Stimulated activated CD8-positive, alpha-beta memory T cell treated with anti-CD3 and anti-CD28 coated beads, Interleukin-4, amount 100 ng/mL, for 1 hour (primary cell): ENCODE results near the gene NUP62.

Experiments used
- DNase-seq, 2 donors: peaks; one replicate each; pipeline ENCODE4 v3.0.0-alpha.2; 2020; ENCODE audit warnings: low read depth in 2 of 2, low spot score in 1 of 2

Gene NUP62

DNA sequence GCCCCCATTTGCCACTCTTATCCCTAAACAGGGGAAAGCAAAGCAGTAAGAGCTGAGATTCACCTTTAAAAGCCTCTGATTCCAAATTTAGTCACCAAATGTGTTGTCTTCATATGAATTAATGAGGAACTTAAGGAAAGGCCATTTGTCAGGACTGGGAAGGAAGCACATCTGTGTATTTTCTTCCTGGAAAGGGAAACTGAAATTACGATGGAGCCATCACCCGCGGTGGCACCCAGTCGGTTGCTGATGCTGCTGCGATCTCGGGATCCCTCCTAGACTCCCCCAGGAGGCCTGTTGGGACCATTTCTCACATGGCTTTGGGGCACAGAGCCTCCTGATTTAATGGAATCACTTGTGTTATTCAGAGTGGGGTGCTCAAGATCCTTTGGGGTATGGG lies 25.2 kb downstream of the NUP62 start:
- DNase-seq: no peak

GRCh38 chr19:49896863-49897621 lies 32.3 kb downstream of the NUP62 start, which contains the start of gene IL4I1:
Gene IL4I1 (minus strand): TSS chr19:49896887. CDS start chr19:49896160, 727 bp downstream.
- peak in 1 of 2 donors; percentile 38 for DNase-seq

- DNase-seq: no peak
Observed at GRCh38 chr19:49895566-49896297, 33.6 kb downstream of the NUP62 start.

DNA sequence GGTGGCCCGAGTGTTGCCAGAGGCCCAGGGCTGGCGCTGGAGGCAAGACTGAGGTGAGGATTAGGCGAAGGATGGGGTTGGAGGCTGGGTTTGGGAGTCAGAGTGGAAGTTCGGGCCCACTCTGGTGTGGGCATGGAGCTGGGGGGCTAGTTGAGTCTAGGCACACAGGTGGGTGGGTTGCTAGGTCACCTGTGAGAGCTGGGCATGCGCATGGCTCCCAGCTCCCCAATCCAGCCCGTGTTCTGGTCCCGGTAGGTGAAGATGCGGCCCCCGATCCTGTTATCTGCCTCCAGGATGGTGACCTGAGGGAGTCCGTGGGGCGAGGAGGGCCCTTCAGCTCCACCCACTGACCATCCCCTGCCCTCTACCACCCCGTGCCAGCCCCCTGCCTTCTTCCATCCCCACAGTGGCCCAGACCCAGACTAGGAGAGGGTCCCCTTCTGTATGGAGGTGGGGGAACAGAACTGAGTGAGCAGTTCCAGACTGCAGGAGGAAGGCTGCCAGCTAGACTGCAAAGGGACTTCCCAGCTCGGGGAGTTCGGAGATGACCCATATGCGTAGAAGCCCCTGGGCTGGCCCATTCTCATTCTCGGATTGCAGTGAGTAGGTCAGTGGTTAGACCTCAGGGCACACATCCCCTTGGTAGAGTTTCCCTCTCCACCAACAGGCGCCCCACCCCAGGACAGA lies 34.3 kb downstream of the NUP62 start:
- DNase-seq: no peak

DNA sequence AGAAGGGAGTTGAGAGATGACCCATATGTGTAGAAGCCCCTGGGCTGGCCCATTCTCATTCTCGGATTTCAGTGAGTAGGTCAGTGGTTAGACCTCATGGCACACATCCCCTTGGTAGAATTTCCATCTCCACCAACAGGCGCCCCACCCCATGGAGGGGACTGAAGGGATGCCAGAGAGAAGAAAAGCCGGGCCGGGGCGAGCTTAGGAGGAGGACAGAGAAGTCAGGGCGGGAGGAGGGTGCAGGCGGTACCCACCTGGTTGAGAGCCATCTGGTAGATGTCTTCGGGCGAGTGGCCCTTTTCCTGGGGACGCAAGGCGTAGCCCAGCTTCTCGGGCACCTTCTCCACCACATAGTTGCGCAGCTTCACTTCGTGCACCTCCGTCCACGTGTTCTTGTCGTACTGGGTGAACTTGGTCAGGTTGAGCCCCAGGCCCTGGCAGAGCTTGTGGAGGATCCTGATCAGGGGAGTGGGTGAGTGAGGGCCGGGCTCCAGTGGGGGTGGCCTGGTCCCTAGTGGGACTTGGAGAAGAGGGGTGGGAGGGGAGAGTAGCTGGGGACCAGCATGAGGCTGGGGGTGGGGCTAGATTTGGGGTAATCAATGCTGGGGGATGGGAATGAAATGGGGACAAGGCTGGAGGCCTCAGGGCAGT lies 35.2 kb downstream of the NUP62 start:
- no peak for DNase-seq

DNA sequence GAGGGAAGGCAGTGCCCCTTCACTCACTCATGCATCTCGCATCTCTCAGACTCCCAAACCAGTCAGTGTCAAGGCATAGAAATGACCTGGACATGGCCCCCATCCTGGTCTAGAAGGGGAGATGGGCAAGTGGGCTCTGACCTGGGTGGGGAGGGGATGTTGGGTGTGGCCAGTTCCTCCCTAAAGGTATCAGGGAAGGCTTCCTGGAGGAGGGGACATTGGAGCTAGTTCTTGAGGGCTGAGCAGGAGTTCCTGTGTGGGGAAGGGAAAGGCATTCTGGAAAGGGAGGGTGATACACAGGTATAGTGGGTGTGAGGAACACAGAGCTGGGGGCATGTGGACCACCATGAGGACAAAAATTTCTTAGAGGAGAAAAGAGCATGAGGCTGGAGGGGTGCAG lies 36.6 kb downstream of the NUP62 start:
- no peak for DNase-seq

- no peak for DNase-seq
Observed at GRCh38 chr19:49891393-49891792, 37.9 kb downstream of the NUP62 start.

GRCh38 chr19:49890349-49891311 lies 38.7 kb downstream of the NUP62 start:
- peak; percentile 28 to 37 for DNase-seq

DNA sequence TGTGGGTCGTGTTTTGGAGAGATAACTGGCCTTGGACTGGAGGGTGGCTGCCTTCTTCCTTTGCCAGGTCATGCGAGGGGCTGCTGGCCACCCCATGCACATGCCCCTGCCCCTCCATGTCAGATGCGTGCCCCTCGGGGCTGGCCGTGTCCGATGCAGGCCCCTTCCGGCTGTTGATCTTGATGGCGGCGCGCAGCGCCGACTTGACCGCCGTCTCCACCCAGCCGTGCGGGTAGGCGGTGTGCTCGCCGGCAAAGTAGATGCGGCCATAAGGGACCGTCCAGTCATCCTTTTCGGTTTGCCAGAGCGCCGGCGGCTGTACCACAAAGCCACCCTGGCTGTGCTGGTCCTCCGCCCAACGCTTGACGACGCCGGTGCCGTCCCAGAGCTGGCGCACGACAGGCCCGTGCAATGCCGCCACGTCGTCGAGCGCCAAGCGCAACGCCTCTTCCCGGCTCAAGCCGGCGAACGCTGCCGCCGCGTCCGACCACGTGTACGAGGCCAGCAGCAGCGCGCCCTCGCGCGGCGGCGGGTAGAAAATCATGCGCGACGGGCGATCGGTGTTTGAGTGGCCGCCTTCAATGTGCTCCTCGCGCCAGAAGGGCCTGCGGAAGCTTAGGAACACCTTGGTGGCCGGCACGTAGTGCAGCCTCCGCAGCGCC lies 39.5 kb downstream of the NUP62 start:
- peak; percentile 36 to 47 for DNase-seq

DNA sequence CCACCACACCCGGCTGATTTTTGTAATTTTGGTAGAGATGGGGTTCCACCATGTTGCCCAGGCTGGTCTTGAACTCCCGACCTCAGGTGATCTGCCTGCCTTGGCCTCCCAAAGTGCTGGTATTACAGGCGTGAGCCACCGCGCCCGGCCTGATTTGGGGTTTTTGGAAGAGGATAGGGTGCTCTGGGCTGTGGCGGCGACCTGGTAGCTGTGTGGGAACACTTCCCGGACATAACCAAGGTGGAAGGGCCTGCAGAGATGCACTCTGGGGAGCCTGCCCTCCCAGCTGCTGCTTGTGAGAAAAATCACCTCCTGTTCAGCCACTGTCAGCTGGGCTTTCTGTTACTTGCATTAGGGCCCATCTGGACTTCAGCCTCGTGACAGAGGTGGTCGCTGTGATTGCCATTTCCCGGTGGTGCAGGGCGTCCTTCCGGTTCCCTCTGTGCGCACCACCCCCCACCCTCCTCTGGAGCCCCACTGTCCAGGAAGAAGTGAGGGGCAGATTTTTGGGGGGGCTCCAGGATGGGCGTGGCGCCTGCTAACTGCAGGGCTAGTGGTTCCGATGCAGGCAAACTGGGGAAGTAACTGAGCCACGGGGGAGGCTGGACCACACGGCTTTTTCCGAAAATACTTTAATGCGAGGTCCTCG lies 40.1 kb downstream of the NUP62 start:
- DNase-seq: no peak

DNA sequence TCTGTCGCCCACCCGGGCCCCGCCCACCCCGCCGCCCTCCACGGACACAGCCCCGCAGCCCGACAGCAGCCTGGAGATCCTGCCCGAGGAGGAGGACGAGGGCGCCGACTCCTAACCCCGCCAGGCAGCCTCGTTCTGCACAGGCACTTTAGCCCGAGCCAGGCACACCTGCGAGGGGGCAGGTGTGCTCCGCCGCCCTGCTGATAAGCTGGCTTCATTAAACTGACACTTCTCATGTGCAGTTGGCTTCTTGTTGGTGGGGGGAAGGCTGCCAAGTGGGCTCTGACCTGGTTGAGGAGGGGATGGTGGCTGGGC lies 40.8 kb downstream of the NUP62 start:
- DNase-seq: no peak

GRCh38 chr19:49887665-49888509 lies 41.4 kb downstream of the NUP62 start:
- DNase-seq: no peak

DNA sequence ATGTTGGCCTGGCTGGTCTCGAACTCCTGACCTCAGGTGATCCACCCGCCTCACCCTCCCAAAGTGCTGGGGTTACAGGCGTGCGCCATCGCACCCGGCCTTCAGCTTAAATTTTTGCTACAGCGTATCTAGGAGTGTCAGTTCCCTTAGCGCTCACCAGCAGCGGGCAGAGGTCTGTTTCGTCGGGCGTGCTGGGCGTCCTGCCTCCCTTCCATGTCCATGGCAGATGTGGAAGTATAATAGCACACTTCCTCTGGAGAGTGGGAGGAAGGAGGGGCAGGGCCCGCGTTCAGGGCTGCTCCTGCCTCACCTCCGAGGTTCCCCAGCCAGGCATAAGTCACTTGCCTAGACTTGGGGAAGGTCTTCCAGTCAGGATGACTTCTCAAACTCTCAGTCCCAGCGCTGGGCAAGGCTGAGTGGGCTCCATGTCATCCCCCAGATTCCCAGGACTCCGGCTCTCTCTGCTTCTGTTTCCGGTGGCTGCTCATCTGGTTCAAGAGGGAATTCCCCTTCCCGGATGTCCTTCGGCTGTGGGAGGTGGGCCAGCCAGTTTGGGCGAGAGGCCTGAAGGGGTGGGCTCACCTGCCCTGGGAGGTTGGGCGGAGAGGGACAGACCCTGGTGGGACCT lies 42.2 kb downstream of the NUP62 start:
- DNase-seq: no peak

- no peak for DNase-seq
Observed at GRCh38 chr19:49884760-49885159, 44.5 kb downstream of the NUP62 start.

GRCh38 chr19:49884109-49884508 lies 45.2 kb downstream of the NUP62 start:
- DNase-seq: no peak

- no peak for DNase-seq
Observed at GRCh38 chr19:49883094-49883493, 46.2 kb downstream of the NUP62 start.

DNA sequence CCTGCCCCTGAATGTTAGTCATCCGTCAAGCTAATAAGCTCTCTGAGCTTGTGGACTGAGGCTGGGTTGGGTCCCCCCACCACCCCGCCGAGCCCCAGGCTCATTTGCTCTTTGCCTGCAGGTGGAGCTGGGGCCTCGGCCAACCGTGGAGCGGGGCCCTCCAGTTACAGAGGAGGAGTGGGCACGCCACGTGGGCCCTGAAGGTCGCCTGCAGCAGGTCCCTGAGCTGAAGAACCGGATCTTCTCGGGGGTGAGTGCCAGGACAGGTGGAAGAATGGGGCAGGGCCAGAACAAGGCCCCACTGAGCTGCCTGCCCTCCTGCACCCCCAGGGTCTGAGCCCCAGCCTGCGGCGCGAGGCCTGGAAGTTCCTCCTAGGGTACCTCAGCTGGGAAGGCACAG lies 46.7 kb downstream of the NUP62 start:
- no peak for DNase-seq
